Activated CD8-positive, alpha-beta memory T cell treated with anti-CD3 and anti-CD28 coated beads, Interleukin-2, amount 50 U/mL, for 24 hours (primary cell): ENCODE results near the gene NOX3.

Experiments used
- DNase-seq: peaks from one replicate; pipeline ENCODE4 v3.0.0-alpha.2; 2020; ENCODE audit errors: extremely low read depth

The NOX3 gene

GRCh38 chr6:155402656-155403304 lies 52.9 kb downstream of the NOX3 start:
- DNase-seq: no peak

GRCh38 chr6:155400654-155400965 lies 55.0 kb downstream of the NOX3 start:
- DNase-seq: no peak

GRCh38 chr6:155399745-155400653 lies 55.6 kb downstream of the NOX3 start:
- DNase-seq: no peak

GRCh38 chr6:155399062-155399744 lies 56.4 kb downstream of the NOX3 start:
- no peak for DNase-seq

GRCh38 chr6:155398701-155399061 lies 57.0 kb downstream of the NOX3 start:
- no peak for DNase-seq

GRCh38 chr6:155398221-155398620 lies 57.4 kb downstream of the NOX3 start:
- no peak for DNase-seq

GRCh38 chr6:155397172-155397705 lies 58.4 kb downstream of the NOX3 start:
- no peak for DNase-seq

GRCh38 chr6:155396605-155397004 lies 59.0 kb downstream of the NOX3 start:
- DNase-seq: no peak

- no peak for DNase-seq
Measured at GRCh38 chr6:155395339-155395738, 60.3 kb downstream of the NOX3 start.

- DNase-seq: no peak
Measured at GRCh38 chr6:155389130-155389529, 66.5 kb downstream of the NOX3 start.

GRCh38 chr6:155388591-155388990 lies 67.0 kb downstream of the NOX3 start:
- no peak for DNase-seq

- no peak for DNase-seq
Measured at GRCh38 chr6:155387481-155387880, 68.2 kb downstream of the NOX3 start.

- DNase-seq: no peak
Measured at GRCh38 chr6:155384321-155384952, 71.2 kb downstream of the NOX3 start.

- DNase-seq: no peak
Measured at GRCh38 chr6:155383913-155384312, 71.7 kb downstream of the NOX3 start.

- no peak for DNase-seq
Measured at GRCh38 chr6:155382338-155382685, 73.3 kb downstream of the NOX3 start.

- no peak for DNase-seq
Measured at GRCh38 chr6:155381673-155382337, 73.8 kb downstream of the NOX3 start.

GRCh38 chr6:155380666-155381332 lies 74.8 kb downstream of the NOX3 start:
- DNase-seq: no peak

GRCh38 chr6:155378724-155379123 lies 76.9 kb downstream of the NOX3 start:
- DNase-seq: no peak

- no peak for DNase-seq
Measured at GRCh38 chr6:155378276-155378675, 77.4 kb downstream of the NOX3 start.

- no peak for DNase-seq
Measured at GRCh38 chr6:155377061-155377460, 78.6 kb downstream of the NOX3 start.

GRCh38 chr6:155375801-155376200 lies 79.8 kb downstream of the NOX3 start:
- DNase-seq: no peak
